RWPE1 (cell line): Measurements from ENCODE around the gene TRAM2.

ENCODE experiments used
- CTCF ChIA-PET: fragments of 350-600 bp; sonication (Branson Sonifier 250); formaldehyde crosslinking; extraction: SDS; loops from one replicate; lab custom pipeline; 2021; lab: Yijun Ruan, JAX
- POLR2A ChIA-PET: fragments of 400-600 bp; formaldehyde crosslinking; extraction: SDS; loops from one replicate; lab custom pipeline; 2020; ENCODE audit warnings: antibody characterized with exemption; ENCODE audit not compliant: low non-redundant PET; lab: Yijun Ruan, JAX
- DNase-seq: peaks from one replicate; pipeline ENCODE4 v3.0.0; 2012; ENCODE audit warnings: low spot score
- H3K27ac ChIP-seq: fragments of 450-650 bp; 2 replicates; pipeline ENCODE4 v1.5.1; 2017
- CTCF ChIP-seq: fragments of 450-650 bp; conservative IDR thresholded peaks from 2 replicates; pipeline ENCODE4 v1.5.1; 2017; ENCODE audit warnings: low read depth, mild to moderate bottlenecking

The TRAM2 gene

GRCh38 chr6:52546678-52547077 is 30.2 kb downstream of the TRAM2 start:
- ChIA-PET POLR2A (no interaction called here), CTCF (interaction anchor here (0.5 kb wide), 1 partner anchor 108 kb away, joined by 3 read pairs; no protein-coding TSS in a partner anchor)
- peak overlapping the region; percentile 40; the same call in 1 of the 2 replicates for H3K27ac ChIP-seq
- DNase-seq: no peak
- no peak for TF ChIP-seq CTCF

- peak overlapping the region; percentile 40 for H3K27ac ChIP-seq
- ChIA-PET CTCF (no interaction called here), POLR2A (no interaction called here)
- no peak for DNase-seq
- TF ChIP-seq CTCF: no peak
These were observed 30.7 kb downstream of the TRAM2 start for GRCh38 chr6:52546192-52546591.

GRCh38 chr6:52545406-52546119 is 31.3 kb downstream of the TRAM2 start:
- CTCF ChIA-PET: no interaction called here
- POLR2A ChIA-PET: no interaction called here
- peak overlapping the region; percentile 40 for H3K27ac ChIP-seq
- no peak for TF ChIP-seq CTCF
- DNase-seq: no peak

GRCh38 chr6:52544602-52545405 is 32.1 kb downstream of the TRAM2 start:
- CTCF ChIA-PET: no interaction called here
- H3K27ac ChIP-seq: peak overlapping the region; percentile 75
- POLR2A ChIA-PET: no interaction called here
- no peak for DNase-seq
- TF ChIP-seq CTCF: no peak

DNA sequence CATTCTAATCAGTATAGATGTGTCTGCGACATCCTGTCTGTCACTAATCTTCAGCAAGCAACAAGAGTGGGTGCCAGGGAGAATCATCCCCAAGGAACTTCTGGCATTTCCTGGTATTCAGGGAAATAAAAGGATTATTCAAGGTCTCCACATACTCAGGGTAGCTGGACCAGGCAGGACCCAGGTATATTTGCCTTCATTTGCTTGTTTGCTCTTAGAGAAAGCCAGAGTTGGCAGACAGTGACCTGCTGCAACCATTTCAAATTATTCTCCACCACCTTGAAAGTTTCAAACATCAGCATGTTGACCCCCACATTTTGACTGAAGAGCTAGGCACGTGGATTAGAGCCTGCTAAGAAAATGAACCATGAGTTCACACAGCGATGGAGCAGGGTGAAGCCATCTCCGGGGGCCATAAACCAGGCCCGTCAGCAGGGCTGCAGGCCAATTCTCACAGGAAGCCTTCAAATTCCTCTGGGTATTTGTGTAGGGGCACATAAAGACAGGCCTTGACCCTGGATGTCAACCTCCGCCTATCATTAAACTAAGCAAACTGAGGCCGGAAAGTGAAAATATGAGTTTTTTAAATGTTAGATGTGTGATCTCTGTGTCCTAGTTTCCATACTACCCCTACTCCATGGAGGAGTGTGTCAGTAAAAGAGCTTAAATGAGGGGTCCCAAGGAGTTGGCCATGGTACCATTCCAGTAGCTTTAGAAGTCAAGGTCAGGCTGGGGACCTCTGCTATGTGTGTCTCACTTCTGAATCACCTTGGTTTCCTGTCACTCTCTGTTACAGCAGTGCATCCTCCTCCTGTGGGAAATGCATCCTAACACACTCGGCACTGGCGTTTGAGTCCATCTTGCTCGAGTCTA is 32.9 kb downstream of the TRAM2 start:
- ChIA-PET CTCF (interaction anchor here (0.5 kb wide), 1 partner anchor 186 kb away, joined by 3 read pairs; no protein-coding TSS in a partner anchor), POLR2A (no interaction called here)
- TF ChIP-seq CTCF: no peak
- no peak for DNase-seq
- H3K27ac ChIP-seq: peak overlapping the region; percentile 75

DNA sequence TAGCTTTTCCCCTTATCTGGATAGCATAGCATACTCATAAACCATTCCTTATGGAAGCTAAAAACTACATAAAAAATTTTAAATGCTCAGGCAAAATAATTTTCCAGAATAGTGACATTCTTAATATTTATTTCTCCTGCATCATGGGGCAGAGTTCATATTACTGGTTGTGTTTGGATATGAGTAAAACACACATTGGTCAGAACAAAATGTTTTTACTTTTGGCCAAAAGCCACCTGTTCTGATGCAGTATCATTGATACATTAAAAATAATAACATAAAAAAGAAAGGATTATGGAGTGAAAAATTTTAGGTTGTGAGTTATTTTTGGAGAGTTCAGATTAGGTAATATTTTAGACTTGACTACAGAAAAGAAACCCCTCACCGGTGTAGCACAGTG is 33.6 kb downstream of the TRAM2 start:
- no peak for TF ChIP-seq CTCF
- CTCF ChIA-PET: interaction anchor here (0.5 kb wide), 1 partner anchor 187 kb away, joined by 3 read pairs; no protein-coding TSS in a partner anchor
- no peak for DNase-seq
- no peak overlapping the region for H3K27ac ChIP-seq
- POLR2A ChIA-PET: no interaction called here
